GM12878 (cell line): ENCODE results near the gene ACSS1. TPM values are rescaled to one million over a fixed set of nuclear protein-coding genes. Genes with fewer than 3 reads are reported as not detected.

Experiments
- CEBPZ ChIP-seq: fragments of 150-350 bp; IDR thresholded peaks from 2 replicates; pipeline ENCODE4 v1.6.1; 2016; ENCODE audit warnings: low read depth, low read length
- E2F8 ChIP-seq: fragments of 450-650 bp; IDR thresholded peaks from 2 replicates; pipeline ENCODE4 v1.6.1; 2018; ENCODE audit warnings: mild to moderate bottlenecking, low read depth, moderate library complexity; ENCODE audit not compliant: partially characterized antibody
- SPI1 ChIP-seq: IDR thresholded peaks from 2 replicates; pipeline ENCODE4 v1.6.1; 2011; ENCODE audit warnings: low read depth, mild to moderate bottlenecking, low read length, moderate library complexity, borderline replicate concordance; ENCODE audit not compliant: insufficient read depth
- TAF1 ChIP-seq: IDR thresholded peaks from 2 replicates; pipeline ENCODE4 v1.6.1; 2011; ENCODE audit warnings: mild to moderate bottlenecking, low read depth, low read length, borderline replicate concordance
- USF1 ChIP-seq: IDR thresholded peaks from 2 replicates; pipeline ENCODE4 v1.6.1; 2011; ENCODE audit warnings: borderline replicate concordance, low read depth, mild to moderate bottlenecking, moderate library complexity, mixed read lengths, low read length; ENCODE audit not compliant: insufficient read depth; ENCODE audit errors: extremely low read length
- polyA plus RNA-seq, 11 experiments: library from polyadenylated mRNA; depleted of rRNA in 4 of 11; unstranded in 6 of 11; stranded (reverse) in 5 of 11; fragments of >200 nt; fragmentation: Nextera tagmentation in 4 of 11; fragmentation: Illumina TruSeq in 1 of 11; extraction: Ambion mirVana in 4 of 11; extraction: Trizol in 1 of 11; gene quantifications; 1 replicate in 1 of 11; 2 replicates in 10 of 11; pipeline versions ENCODE4 v1.2.1 to v1.2.3, GENCODE V29; 2011 to 2016; ENCODE audit warnings: inconsistent platforms in 2 of 11, missing spikeins in 2 of 11, low read depth in 1 of 11
- total RNA-seq, 4 experiments: library from RNA; depleted of rRNA in 3 of 4; stranded (reverse); fragments of >200 nt in 3 of 4; fragmentation: Illumina TruSeq in 1 of 4; extraction: Trizol in 1 of 4; gene quantifications; 2 replicates each; pipeline versions ENCODE4 v1.2.1 to v1.2.3, GENCODE V29; 2013 to 2021

ACSS1 gene
- total and polyA plus RNA-seq, 10 of the 15 experiments (the other 5 are each of a cell fraction or from before 2014, with no cell fraction given): 1.3 to 44.9 (median 31.1) TPM

- TF ChIP-seq CEBPZ (no peak), SPI1 (no peak), E2F8 (no peak), USF1 (no peak), TAF1 (no peak)
Observed at GRCh38 chr20:24961384-24962181, 96.4 kb downstream of the ACSS1 start (continued).
